Medulla oblongata (tissue), 1 donor: ENCODE data around the gene SKI.

ENCODE experiments used
- DNase-seq: peaks from one replicate; pipeline ENCODE4 v3.0.0-alpha.2; 2015; ENCODE audit errors: extremely low spot score

SKI gene

DNA sequence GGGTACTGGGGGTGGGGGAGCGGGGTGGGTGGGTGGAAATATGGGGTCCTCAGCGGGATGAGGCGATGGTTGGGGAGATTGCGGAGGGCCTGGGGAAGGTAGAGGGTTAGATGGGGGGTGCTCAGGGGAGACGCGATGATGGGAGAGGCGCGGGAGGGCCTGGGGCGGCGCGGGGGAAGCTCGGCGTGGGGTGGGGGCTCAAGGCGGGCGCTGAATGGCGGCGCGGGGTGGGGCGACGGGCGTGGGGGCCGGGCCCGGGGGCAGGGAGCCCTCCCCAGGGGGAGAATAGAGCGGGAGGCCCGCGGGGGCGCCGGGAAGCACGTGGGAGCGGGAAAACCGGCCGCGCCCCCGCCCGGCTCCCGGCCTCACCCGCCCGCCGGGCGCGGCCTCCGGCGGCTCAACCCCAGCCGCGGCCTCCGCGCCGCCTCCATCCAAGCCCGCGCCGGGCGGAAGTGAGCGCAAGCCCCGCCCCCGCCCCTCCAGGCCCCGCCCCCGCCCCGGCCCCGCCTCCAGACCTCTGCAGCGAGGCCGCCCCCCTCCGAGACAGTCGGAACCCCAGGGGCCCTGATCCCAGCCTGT lies 33.7 kb upstream of the SKI start, which contains the start of gene FAAP20:
FAAP20 (minus strand) TSS at position 454 of the 579 bp plus-strand sequence; CDS start at position 431, 23 bp downstream.
- peak; percentile 60 for DNase-seq

DNA sequence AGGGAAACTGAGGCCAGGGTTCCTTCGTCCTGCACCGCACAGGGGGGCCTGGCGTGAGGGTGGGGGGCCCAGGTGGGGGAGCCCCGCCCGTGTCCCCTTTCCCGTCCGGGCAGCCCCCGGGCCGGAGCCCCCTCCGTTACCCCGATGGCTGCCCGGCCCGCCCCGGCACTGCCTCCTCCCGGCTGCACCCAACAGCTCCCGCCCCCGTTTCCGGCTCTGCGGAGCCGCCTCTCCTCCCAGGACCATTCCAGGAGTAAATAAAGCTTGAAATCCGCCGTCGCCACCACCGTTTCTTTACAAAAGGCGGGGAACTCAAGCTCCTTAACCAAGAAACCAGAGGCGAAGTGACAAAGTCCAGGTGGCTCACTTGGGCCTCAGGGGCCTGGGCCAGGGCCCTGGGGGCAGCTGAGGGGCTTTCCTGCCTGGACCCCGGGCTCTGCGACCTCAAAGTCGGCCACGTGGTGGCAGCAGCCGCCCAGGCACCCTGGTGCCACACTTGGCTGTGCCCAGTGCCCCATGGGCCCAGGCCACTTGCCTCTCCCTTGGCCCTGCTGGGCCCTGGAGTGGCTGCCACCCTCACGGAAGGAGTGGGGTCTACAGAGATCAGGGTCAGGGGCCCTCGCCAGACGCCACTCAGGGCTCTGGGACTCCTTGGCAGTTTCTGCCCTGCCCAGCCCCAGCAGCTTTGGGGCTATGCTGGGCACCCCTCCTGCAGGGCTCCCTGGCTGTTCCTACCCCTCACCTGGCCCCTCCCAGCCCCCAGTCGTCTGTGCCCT lies 33.0 kb upstream of the SKI start:
- peak; percentile 86 for DNase-seq

DNA sequence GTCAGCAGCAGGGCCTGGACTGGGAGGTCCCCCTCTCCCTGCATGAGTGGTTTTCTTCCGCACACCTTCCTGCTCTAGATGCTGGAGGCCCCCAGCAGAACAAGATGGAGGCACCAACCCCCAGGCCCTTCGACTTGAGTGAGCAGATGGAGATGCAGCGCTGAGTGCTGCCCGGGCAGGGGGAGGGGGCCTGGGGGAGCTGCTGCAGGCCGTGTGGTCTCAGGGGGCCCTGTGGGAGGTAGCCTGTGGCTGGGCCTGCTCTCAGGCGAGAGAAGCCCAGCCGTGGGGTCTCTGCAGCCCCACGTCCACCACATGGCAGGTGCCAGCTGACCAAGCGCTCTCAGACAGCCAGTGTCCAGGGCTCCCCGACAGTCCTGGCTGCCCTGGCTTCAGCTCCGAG lies 32.3 kb upstream of the SKI start:
- no peak for DNase-seq

- no peak for DNase-seq
Measured at GRCh38 chr1:2196901-2197638, 31.0 kb upstream of the SKI start.

DNA sequence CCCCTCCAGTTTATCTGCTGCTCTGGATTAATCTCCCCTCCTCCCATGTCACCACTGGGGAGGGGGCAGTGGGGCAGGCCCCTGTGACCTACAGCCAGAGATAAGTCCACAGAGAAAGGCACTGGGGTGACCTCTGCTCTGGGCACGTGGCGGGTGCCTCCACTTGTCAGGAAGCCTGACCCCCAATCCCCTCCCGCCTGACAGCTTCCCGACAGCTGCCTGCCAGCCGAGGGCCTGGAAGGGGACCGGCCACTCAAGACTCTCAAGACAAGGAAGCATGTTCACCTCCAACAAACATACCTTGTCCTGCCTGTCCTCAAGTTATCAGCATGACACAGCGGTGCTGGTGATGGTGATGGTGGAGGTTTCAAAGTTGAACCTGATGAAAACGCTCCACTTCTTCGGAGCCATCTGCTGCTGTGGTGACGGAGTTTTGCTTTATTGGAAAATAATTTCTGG lies 30.4 kb upstream of the SKI start:
- DNase-seq = no peak

GRCh38 chr1:2198571-2198970 lies 29.5 kb upstream of the SKI start:
- DNase-seq = no peak

GRCh38 chr1:2199042-2199810 lies 28.9 kb upstream of the SKI start:
- peak; percentile 87 for DNase-seq

- DNase-seq = no peak
Measured at GRCh38 chr1:2200308-2200943, 27.7 kb upstream of the SKI start.

GRCh38 chr1:2201062-2201461 lies 27.1 kb upstream of the SKI start:
- no peak for DNase-seq

GRCh38 chr1:2202008-2202575 lies 26.0 kb upstream of the SKI start:
- no peak for DNase-seq

- no peak for DNase-seq
Measured at GRCh38 chr1:2202843-2203601, 25.1 kb upstream of the SKI start.

DNA sequence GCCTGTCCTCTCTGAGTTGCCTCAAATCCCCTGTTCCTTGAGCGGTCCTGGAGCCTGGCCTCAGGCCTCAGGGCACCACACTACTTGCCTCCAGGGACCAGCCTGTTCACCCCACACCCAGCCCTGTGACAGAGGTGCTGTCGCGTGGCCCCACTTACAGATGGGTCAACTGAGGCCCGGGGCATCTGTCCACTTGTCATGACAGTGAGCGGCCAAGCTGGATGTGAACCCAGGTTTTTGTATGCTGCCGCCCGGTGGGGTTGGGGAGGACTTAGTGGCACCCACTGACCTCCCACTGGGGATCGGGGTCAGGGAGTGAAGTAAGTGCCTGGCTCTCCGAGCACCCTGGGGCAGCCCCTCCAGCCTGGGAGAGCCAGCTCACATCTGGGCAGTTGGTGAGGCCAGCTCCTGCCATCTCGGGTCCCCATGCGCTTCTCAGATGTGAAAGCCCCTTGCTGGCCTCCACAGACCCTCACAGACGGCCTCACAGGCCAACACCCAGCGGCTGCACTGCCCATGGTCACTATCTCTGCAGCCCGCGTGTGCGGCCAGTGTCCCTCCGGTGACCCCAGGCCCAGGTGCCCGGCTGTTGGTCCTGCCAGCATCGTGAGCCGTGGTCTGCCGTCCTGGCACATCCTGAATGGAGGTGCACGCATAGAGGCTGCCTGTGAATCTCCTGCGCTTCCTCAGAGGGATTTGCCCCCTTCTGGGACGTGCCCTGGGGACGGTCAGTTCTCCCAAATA lies 24.3 kb upstream of the SKI start:
- DNase-seq = no peak

DNA sequence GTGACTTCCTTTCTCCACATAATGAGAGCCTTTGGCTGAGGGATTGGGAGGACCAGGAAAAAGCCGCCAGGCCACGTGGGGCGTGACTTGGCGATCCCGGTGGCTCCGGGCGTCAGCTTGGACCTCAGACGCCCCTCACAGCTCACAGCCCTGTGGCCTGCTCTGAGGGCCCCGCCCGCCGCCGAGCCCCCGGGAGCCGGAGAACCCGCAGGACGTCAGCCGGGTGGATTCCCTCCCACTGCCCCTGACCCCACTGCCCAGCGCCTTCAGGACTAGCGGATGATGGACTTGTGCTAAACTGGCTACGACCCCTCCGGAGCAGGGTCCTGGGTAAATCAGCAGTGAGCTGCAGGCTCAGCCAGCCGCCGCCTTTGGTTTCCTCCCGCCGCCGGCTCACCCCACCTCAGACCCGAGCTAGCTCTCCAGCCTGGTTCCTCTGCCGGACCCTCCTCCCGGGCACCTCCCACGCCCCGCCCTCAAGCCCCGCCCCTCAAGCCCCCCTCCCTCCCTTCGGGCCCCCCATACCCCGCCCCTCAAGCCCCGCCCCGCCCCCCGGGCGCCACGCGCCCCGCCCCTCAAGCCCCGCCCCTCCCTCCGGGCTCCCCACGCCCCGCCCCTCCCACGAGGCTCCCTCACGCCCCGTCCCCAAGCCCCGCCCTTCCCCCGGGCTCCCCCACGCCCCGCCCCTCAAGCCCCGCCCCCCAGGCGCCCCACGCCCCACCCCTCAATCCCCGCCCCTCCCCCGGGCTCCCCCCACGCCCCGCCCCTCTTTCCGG lies 23.5 kb upstream of the SKI start:
- DNase-seq = peak; percentile 75

DNA sequence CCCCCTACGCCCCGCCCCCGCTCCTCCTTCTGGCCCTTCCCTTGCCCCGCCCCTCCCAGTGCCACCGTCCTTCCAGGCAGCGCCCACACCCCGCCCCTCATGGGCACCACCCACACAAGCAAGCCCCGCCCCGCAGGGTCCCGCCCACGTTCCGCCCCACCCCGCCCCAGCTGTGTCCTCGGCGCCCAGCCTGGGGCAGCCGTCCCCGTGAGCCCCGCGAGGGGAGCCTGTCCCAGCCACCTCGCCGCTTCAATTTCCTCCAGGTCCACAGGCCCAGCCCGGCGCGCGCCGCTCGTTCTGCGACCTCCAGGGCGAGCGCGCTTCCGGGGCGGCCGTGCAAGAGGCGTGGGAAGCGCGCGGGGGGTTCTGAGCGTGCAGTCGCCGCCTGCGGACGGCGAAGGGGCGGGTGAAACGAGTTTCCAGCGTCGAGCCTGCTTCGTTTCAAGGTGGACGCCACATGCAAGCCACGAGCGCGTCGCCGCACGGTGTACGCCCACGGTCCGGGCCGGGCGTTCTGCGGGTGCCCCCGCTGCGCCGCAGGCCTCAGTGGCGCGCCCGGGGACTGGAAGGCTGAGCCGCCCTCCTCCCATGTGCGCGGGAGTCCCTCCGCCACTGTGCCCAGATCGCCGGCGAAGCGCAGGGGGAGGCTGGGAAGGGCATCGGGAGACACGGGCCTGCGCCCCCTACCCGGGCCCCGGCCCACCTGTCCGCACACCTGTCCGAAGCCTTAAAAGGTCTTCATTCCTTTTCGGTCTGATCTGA lies 22.7 kb upstream of the SKI start:
- DNase-seq = peak; percentile 95

DNA sequence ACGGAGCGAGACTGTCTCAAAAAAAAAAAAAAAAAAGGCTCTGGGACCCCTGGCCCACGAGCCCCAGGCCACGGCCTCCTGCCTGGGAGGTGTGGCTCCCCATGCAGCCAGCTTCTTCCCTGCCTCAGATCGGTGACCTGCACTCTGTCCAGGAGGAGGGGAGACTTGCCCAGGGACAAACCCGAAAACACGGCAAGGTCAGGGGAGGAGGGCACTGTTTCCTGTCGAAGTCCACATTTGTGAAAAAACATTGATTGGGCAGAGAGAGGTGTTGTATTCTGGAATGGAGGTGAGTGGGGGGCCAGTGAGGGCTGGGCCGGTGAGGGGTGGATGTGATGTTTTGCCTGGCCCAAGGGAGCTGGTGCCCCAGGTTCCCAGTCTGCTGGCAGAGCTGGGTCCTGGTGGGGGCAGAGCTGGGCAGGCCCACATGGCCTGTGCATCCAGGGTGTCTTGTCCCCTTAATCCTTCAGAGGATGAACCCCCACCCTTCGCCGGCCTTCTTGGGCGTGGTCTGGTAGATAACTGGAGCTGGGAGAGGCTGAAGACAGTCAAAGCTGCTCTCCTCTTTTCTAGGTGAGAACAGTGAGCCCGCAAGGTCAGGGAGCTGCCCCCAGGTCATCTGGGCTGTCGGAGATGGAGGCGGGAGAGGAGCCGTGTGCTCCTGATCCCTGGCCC lies 21.2 kb upstream of the SKI start:
- DNase-seq = no peak

GRCh38 chr1:2208309-2209239 lies 19.5 kb upstream of the SKI start:
- no peak for DNase-seq
